Measurements from ENCODE around the gene IL31RA. TPM values are rescaled to one million over a fixed set of nuclear protein-coding genes. Genes with fewer than 3 reads are reported as not detected.

The IL31RA gene
- total and polyA plus RNA-seq, 10 of the 15 experiments (the other 5 are each of a cell fraction or from before 2014, with no cell fraction given): 0.03 to 0.31 (median 0.11) TPM; not detected in 2

- no peak for TF ChIP-seq ZBTB4 (CRISPR knock-in tag; IDR thresholded peaks at IDR 0.05)
- no peak for TF ChIP-seq NFYA (IDR thresholded peaks at IDR 0.05; ENCODE audit: borderline replicate concordance, low read depth, low read length)
- TF ChIP-seq MLLT1 (IDR thresholded peaks at IDR 0.05): no peak
- TF ChIP-seq TCF7 (IDR thresholded peaks at IDR 0.05; ENCODE audit: borderline replicate concordance): no peak
- no peak for TF ChIP-seq SREBF1 (IDR thresholded peaks at IDR 0.05; ENCODE audit: low read length)
- TF ChIP-seq RBBP5 (conservative IDR thresholded peaks at IDR 0.05): no peak
Observed at GRCh38 chr5:55853041-55853670, 2.0 kb downstream of the IL31RA start (continued).

- DNase-seq (ENCODE audit: low read depth, low spot score) (no peak), FAIRE-seq (no peak), ATAC-seq (no peak)
- ChIA-PET POLR2A (interaction anchor here (0.7 kb wide), 1 partner anchor 378 kb away, joined by 3 read pairs; no protein-coding TSS in a partner anchor), CTCF (no interaction called here), RAD21 (ENCODE audit: unreplicated experiment) (interaction anchor here (1.5 kb wide), 1 partner anchor 68 kb away, joined by 3 read pairs; no protein-coding TSS in a partner anchor), SMC1A (ENCODE audit: uncharacterized antibody, unreplicated experiment) (interaction anchor here (1.5 kb wide), 1 partner anchor 24 kb away, joined by 3 read pairs; no protein-coding TSS in a partner anchor)
- H3K4me3 ChIP-seq: no peak overlapping the region
- BruUV-seq (replicated peaks): no TSS peak
- H3K27me3 ChIP-seq (replicated peaks in 1 of 2; ENCODE audit: control insufficient read depth in 2 of 2, insufficient read depth in 2 of 2, low read length in 1 of 2): no peaks in the 10 kb centered on the region
- H3K4me2 ChIP-seq (ENCODE audit: control insufficient read depth, insufficient read depth): no peak overlapping the region
- intact Hi-C loops (cut with micrococcal nuclease; ENCODE audit: unreplicated experiment): no loop called here
- in situ Hi-C loops (cut with MboI): no loop called here
- H2AFZ ChIP-seq (ENCODE audit: control insufficient read depth, low read depth, low read length): no peak overlapping the region
- no peaks in the 10 kb centered on the region for H4K20me1 ChIP-seq (ENCODE audit: control insufficient read depth, insufficient read depth)
- no peaks in the 10 kb centered on the region for H3K9me3 ChIP-seq (replicated peaks; ENCODE audit: control insufficient read depth, insufficient read depth, low read length)
- no peak overlapping the region for H3K27ac ChIP-seq (ENCODE audit: control insufficient read depth, insufficient read depth)
- H3K36me3 ChIP-seq (ENCODE audit: control insufficient read depth in 2 of 2, insufficient read depth in 2 of 2, low read length in 1 of 2): no peaks in the 10 kb centered on the region
- WGBS (ENCODE audit: insufficient coverage, insufficient replicate concordance, low lambda C conversion rate, missing lambda C conversion rate): 14% methylated on average over 3 of the region's 3 CpGs
- H3K79me2 ChIP-seq (ENCODE audit: control insufficient read depth, insufficient read depth, low read length): no peaks in the 10 kb centered on the region
- H3K4me1 ChIP-seq (ENCODE audit: control insufficient read depth, insufficient read depth, low read length): no peaks in the 10 kb centered on the region
- H3K9ac ChIP-seq (ENCODE audit: control insufficient read depth, insufficient read depth, low read length): no peak overlapping the region
- TF ChIP-seq E2F4 (IDR thresholded peaks at IDR 0.05; ENCODE audit: low read depth, low read length) (no peak), RUNX3 (IDR thresholded peaks at IDR 0.05; ENCODE audit: low read length) (no peak), ZNF274 (IDR thresholded peaks at IDR 0.05; ENCODE audit: insufficient read depth, insufficient read length) (no peak), JUND (IDR thresholded peaks at IDR 0.05; ENCODE audit: low read depth, low read length) (no peak), TBL1XR1 (IDR thresholded peaks at IDR 0.05; ENCODE audit: low read depth, low read length) (no peak), CBX3 (IDR thresholded peaks at IDR 0.05; ENCODE audit: borderline replicate concordance, low read depth) (no peak), ATF7 (IDR thresholded peaks at IDR 0.05; ENCODE audit: low read depth) (no peak), BCL11A (IDR thresholded peaks at IDR 0.05; ENCODE audit: low read depth, low read length) (no peak), JUNB (IDR thresholded peaks at IDR 0.05) (no peak), GATAD2B (conservative IDR thresholded peaks at IDR 0.05; ENCODE audit: low read depth) (no peak), CBFB (IDR thresholded peaks at IDR 0.05; ENCODE audit: low read depth) (no peak), MEF2A (IDR thresholded peaks at IDR 0.05; ENCODE audit: insufficient read depth, low read depth, low read length) (no peak), SIN3A (IDR thresholded peaks at IDR 0.05; ENCODE audit: low read depth, low read length) (no peak), TCF12 (IDR thresholded peaks at IDR 0.05; ENCODE audit: low read depth, low read length) (no peak), KAT2A (conservative IDR thresholded peaks at IDR 0.05; ENCODE audit: control insufficient read depth, low read depth, low read length) (no peak)
Observed at GRCh38 chr5:55853818-55854217, 2.7 kb downstream of the IL31RA start.

Measured in GM12878 (cell line).